ENCODE measurements around the gene KCNE2.
"Not testable (repeated sequence)": the region's sequence is repeated elsewhere in the genome, so short reads cannot be mapped to it uniquely, and the experiment has no call there.

Gene KCNE2

GRCh38 chr21:34351786-34352241, 12.0 kb upstream of the KCNE2 start:
- no peak overlapping the region for H3K27ac ChIP-seq
- H3K4me3 ChIP-seq, result no peak overlapping the region

GRCh38 chr21:34352556-34352955, 11.2 kb upstream of the KCNE2 start:
- H3K4me3 ChIP-seq, result no peak overlapping the region
- H3K27ac ChIP-seq, result no peak overlapping the region

- Histone ChIP-seq H3K27ac (no peak overlapping the region), H3K4me3 (no peak overlapping the region)
Measured at GRCh38 chr21:34353182-34353581, 10.6 kb upstream of the KCNE2 start.

GRCh38 chr21:34354836-34355235, 9.0 kb upstream of the KCNE2 start:
- Histone ChIP-seq H3K27ac (no peak overlapping the region), H3K4me3 (no peak overlapping the region)

- no peak overlapping the region for H3K27ac ChIP-seq
- no peak overlapping the region for H3K4me3 ChIP-seq
Measured at GRCh38 chr21:34355570-34355969, 8.2 kb upstream of the KCNE2 start.

GRCh38 chr21:34357889-34358288, 5.9 kb upstream of the KCNE2 start:
- H3K4me3 ChIP-seq, result no peak overlapping the region

GRCh38 chr21:34358866-34359265, 4.9 kb upstream of the KCNE2 start:
- H3K4me3 ChIP-seq, result no peak overlapping the region
- H3K27ac ChIP-seq, result no peak overlapping the region

More at GRCh38 chr21:34357889-34358288, 5.9 kb upstream of the KCNE2 start:
- no peak overlapping the region for H3K27ac ChIP-seq

GRCh38 chr21:34360488-34361241, 3.1 kb upstream of the KCNE2 start:
- Histone ChIP-seq H3K27ac (no peak overlapping the region), H3K4me3 (no peak overlapping the region)

- H3K4me3 ChIP-seq, result no peak overlapping the region
- no peak overlapping the region for H3K27ac ChIP-seq
Measured at GRCh38 chr21:34362136-34362444, 1.7 kb upstream of the KCNE2 start.

- no peak overlapping the region for H3K4me3 ChIP-seq
- no peak overlapping the region for H3K27ac ChIP-seq
Measured at GRCh38 chr21:34362670-34363069, 1.1 kb upstream of the KCNE2 start.

- H3K27ac ChIP-seq, result no peak overlapping the region
- H3K4me3 ChIP-seq, result no peak overlapping the region
Measured at GRCh38 chr21:34364921-34365320, 1.1 kb downstream of the KCNE2 start.

GRCh38 chr21:34365809-34366208, 2.0 kb downstream of the KCNE2 start:
- Histone ChIP-seq H3K4me3 (no peak overlapping the region), H3K27ac (no peak overlapping the region)

GRCh38 chr21:34367320-34367935, 3.6 kb downstream of the KCNE2 start:
- H3K4me3 ChIP-seq, result no peak overlapping the region
- no peak overlapping the region for H3K27ac ChIP-seq

- H3K27ac ChIP-seq, result no peak overlapping the region
- H3K4me3 ChIP-seq, result no peak overlapping the region
Measured at GRCh38 chr21:34369741-34370140, 5.9 kb downstream of the KCNE2 start.

GRCh38 chr21:34372321-34372720, 8.5 kb downstream of the KCNE2 start:
- Histone ChIP-seq H3K4me3 (no peak overlapping the region), H3K27ac (no peak overlapping the region)

- not testable (repeated sequence) for H3K27ac ChIP-seq, H3K4me3 ChIP-seq
Measured at GRCh38 chr21:34374462-34374861, 10.7 kb downstream of the KCNE2 start.

GRCh38 chr21:34374940-34375618, 11.3 kb downstream of the KCNE2 start, which contains the start of gene SMIM11:
TSS of gene SMIM11 (plus strand) at chr21:34375507. CDS start at chr21:34379505, 3,998 bp downstream.
- H3K27ac ChIP-seq, H3K4me3 ChIP-seq: not testable (repeated sequence)

- not testable (repeated sequence) for H3K4me3 ChIP-seq, H3K27ac ChIP-seq
Measured at GRCh38 chr21:34375619-34375972, 11.8 kb downstream of the KCNE2 start.

- H3K4me3 ChIP-seq, H3K27ac ChIP-seq: not testable (repeated sequence)
Measured at GRCh38 chr21:34383138-34383537, 19.3 kb downstream of the KCNE2 start.

GRCh38 chr21:34383724-34384415, 20.1 kb downstream of the KCNE2 start:
- not testable (repeated sequence) for H3K4me3 ChIP-seq, H3K27ac ChIP-seq

GRCh38 chr21:34400522-34400921, 36.7 kb downstream of the KCNE2 start:
- not testable (repeated sequence) for H3K4me3 ChIP-seq, H3K27ac ChIP-seq

Data from skin epidermis (tissue), 12 donors.